ENCODE measurements around the gene RGS10. TPM values are rescaled to one million over a fixed set of nuclear protein-coding genes. Genes with fewer than 3 reads are reported as not detected.

RGS10 gene
- total RNA-seq, 4 donors from 2014 or later = 15.8 to 64.9 (median 30.9) TPM

DNA sequence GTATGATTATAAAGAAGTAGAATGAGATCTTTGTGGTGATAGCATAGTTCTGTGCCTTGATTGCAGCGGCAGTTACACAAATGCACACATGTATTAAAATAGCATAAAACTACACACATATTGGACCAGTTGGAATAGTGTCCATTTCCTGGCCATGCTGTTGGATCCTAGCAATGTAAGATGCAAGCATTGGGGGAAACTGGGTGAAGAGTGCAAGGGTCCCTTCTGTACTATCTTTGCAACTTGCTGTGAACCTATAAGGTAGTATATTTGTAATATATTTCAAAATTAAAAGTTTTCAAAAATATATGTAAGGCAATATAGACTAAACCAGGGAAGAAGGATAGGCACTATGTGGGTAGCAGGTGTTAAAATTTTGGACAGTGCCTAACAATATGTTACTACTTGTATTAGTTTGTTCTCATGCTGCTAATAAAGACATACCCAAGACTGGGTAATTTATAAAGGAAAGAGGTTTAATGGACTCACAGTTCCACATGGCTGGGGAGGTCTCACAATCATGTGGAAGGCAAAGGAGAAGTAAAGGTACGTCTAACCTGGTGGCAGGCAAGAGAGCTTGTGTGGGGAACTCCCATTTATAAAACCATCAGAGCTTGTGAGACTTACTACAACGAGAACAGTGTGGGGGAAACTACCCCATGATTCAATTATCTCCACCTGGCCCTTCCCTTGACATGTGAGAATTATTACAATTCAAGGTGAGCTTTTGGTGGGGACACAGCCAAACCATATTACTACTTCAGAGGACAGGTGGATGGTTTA is 71.4 kb downstream of the RGS10 start:
- TF ChIP-seq, protein P1, sequence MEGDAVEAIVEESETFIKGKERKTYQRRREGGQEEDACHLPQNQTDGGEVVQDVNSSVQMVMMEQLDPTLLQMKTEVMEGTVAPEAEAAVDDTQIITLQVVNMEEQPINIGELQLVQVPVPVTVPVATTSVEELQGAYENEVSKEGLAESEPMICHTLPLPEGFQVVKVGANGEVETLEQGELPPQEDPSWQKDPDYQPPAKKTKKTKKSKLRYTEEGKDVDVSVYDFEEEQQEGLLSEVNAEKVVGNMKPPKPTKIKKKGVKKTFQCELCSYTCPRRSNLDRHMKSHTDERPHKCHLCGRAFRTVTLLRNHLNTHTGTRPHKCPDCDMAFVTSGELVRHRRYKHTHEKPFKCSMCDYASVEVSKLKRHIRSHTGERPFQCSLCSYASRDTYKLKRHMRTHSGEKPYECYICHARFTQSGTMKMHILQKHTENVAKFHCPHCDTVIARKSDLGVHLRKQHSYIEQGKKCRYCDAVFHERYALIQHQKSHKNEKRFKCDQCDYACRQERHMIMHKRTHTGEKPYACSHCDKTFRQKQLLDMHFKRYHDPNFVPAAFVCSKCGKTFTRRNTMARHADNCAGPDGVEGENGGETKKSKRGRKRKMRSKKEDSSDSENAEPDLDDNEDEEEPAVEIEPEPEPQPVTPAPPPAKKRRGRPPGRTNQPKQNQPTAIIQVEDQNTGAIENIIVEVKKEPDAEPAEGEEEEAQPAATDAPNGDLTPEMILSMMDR (IDR thresholded peaks at IDR 0.05; ENCODE audit: low read depth) = no peak

DNA sequence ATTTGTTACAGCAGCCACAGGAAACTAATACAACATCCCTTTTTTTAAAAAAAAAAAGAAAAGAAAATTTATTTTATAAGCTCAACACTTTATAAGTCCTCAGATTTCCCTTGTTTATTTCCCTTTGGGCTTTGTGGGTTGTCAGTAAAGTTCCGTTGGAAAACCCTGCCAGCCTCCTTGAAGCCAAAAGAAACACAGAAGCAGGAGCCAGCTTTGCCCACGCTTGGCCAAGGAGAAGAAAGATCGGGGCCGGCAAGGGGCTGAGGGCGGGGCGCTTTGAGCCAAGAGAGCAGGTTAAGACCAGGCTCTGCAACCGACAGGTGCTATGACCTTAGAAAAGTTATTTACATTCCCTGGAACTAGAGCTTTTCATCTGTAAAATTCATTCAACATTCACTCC is 72.7 kb downstream of the RGS10 start:
- TF ChIP-seq, protein P1 (IDR thresholded peaks at IDR 0.05; ENCODE audit: low read depth) = no peak

DNA sequence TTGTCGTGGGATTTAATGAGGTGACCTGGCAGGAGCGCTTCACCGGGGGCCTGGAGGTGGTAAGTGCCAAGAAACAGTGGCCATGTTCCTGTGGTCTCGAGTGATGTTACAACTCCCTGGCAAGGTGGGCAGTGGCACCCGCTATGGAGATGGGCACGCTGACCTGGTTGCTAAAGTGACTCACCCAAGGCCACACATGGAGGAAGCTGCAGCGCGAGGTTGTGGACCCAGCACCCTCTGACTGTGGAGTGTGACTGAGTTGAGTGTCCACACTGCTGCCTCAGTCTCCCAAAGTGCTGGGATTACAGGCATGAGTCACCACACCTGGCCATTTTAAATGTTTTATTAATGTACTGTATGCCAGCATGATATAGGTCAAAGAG is 73.2 kb downstream of the RGS10 start:
- TF ChIP-seq, protein P1 (IDR thresholded peaks at IDR 0.05; ENCODE audit: low read depth) = no peak

DNA sequence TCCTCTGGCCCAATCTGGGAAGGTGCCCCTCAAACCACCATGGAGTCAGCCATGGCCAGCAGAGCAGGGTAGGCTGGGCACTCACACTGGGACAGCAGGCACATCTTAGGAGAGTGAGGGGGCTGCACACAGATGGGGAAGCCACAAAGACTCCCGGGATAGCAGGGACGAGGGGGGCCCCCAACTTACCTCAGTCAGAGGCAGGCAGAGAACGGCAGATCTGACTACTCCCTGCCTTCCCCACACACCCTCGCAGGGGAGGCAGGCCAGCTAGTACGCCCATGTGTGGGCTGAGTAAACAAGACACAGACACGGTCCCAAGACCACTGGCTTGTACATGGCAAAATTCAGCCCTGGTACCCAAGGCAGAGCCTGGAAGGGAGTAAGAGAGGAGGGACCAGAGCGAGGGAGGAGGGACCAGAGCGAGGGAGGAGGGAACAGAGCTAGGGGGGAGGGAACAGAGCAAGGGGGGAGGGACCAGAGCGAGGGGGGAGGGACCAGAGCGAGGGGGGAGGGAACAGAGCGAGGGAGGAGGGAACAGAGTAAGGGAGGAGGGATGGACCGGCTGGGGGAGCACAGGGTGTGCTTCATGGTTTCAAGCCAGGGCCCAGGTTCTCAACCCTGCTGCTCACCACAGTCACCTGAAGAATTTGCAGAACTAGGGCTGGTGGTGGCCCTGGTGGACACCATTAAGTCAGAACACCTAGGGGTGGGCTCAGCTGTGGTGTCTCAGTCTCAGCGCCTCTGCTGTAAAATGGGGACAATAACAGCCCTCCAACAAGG is 73.8 kb downstream of the RGS10 start:
- TF ChIP-seq, protein P1 (IDR thresholded peaks at IDR 0.05; ENCODE audit: low read depth) = no peak

DNA sequence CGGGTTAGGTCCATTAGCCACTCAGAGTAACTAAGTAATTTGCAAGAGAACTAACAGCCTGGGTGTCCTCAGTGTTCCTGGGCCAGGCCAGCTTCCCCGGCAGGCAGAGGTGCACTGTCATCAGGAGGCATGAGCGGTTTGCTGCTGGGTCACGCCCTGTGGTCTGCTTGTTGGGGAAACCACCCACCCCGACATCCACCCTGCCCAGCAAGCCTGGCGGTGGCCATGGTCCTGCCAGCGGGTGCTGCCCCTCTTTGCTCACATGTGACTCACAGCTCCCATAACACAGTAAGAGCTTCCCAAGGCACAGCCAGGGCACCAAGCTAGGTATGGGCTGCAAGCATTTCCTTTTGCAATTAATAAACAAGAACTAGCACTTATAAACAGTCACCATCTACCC is 75.9 kb downstream of the RGS10 start:
- TF ChIP-seq, protein P1 (IDR thresholded peaks at IDR 0.05; ENCODE audit: low read depth) = no peak

DNA sequence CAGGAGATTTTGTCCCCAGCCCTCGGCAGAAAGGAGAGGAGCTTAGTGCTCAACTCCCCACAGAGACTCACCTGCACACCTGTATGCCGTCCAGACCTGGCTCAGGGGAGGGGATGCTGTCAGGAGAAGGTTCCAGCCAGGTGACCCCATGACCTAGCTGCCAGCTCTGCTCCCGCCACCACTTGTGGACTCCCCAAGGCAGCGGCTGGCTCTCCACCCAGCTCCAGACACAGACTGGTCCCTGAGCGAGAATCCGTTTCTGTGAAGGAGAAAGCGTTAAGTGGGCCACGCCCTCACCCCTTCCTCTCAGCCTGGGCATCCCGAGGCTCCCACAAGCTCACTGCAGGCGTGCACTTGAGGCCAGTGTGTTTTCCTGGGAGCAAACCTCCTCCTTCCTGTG is 76.4 kb downstream of the RGS10 start:
- TF ChIP-seq, protein P1 (IDR thresholded peaks at IDR 0.05; ENCODE audit: low read depth) = no peak

DNA sequence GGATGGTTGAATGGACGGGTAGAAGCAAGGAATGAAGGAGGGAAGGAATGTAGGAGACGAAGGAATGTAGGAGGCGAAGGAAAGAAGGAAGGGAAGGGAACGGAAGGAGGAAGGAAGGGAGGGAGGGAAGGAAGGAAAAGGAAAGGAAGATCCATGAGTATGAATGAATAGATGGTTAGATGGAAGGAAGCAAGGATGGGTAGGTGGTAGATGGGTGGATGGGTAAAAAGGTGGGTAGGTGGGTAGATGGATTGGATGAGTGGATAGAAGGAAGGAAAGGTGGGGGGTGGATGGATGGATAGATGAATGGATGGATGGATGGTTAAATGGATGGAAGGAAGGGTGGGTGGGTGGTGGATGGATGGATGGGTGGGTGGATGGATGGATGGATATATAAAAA is 77.4 kb downstream of the RGS10 start:
- TF ChIP-seq, protein P1 (IDR thresholded peaks at IDR 0.05; ENCODE audit: low read depth) = no peak

Measured in subcutaneous adipose tissue (tissue), 4 donors.